ENCODE results near the gene HIP1R.

HIP1R gene

DNA sequence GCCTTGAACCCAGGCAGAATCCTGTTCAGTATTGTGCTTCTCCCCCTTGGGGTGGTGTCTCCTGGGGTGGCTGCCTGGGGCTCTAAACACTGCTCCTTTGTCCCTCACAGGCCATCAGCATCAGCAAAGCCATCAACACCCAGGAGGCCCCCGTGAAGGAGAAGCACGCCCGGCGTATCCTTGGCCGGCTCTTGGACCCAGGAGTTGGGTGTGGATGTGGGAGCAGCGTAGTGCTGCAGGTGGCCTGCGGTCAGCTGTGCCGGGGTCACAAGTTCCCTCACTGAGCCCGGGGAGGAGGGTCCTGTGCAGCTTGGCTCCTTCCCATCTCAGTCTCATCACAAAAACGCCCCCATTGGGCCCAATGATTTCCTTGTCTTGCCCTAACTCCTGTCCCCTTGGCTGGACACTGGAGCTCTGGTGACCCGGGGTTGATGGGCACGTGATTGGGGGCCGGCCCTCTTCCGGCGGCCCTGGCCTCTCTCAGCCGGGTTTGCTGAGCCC, 12.7 kb downstream of the HIP1R start:
- DNase-seq: no peak

DNA sequence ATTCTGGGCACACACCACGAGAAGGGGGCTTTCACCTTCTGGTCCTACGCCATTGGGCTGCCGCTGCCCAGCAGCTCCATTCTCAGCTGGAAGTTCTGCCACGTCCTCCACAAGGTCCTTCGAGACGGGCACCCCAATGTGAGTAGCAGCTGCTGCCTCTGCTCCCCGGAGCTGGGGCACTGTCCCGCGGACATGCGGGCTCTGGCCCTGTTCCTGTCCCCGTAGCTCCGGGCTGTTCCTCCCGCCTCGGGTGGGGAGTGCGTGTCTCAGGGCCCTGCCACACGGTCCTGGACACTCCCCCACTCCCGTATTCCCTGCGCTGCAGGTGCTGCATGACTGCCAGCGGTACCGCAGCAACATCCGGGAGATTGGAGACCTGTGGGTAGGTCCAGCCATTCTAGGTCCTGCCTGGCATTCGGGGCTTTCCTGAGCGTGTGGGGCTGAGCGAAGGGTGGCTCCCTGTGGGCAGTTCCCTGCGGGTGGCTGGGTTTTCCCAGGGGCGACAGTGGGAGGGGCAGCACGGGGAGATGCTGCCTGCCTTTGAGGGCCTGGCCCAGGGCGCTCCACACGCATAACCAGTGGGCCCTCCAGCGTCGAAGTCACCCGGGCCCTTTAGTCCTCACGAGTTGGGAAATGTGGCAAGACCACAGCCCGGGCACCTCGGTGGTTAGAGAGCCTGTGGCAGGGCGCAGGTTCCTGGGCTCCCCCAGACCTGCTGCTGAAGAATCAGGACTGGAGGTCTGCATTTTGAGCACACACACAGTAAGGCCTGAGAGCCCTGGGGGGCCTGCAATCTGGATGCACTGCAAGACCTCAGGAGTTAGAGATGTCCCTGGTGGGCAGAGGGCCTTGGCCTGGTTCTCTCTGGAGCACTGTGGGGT, 13.5 kb downstream of the HIP1R start:
- DNase-seq: no peak

DNA sequence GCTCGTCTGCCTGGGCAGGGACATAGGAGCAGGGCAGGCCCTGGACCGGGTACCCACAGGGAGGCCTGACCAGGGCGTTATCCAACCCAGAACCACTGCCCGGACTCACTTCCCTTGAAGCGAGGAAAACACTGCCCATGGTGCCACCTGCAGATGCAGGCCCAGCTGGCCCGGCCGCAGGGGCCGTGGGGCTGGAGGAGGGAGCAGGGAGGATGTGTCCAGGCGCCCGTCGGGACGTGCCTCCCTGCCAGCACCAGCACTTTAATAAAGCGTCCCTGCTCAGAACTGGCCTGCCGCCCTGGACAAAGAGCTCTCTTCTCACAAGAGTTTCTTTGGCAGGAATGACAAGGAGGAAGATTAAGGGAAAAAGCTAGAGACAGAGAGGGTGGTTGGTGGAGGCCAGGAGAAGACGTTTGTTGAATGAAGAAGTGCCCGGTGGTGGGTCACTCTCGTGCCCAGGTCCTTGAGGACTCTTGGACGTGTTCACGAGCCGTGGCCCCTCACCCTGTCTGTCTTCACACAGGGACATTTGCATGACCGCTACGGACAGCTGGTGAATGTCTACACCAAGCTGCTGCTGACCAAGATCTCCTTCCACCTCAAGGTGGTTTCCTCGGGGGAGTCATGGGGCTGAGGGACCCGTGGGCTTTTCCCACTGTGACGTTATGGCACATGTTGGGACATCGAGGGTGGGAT, 14.2 kb downstream of the HIP1R start:
- no peak for DNase-seq

DNA sequence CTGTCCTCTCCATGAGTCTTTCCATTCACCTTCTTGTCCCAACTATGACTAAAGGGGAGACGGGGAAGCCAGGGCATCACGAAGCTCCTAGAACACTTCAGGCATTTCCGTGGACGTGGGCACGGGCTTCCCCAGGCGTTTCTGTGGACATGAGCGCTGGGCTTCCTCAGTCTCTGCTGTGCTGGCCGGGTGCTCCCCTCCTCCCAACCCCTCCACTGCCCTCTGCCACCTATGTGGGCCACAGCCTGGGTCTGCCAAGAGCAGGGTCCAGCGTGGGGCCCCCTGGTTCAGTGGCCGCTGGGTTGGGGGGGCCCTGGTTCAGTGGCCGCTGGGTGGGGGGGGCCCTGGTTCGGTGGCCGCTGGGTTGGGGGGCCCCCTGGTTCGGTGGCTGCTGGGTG, 14.8 kb downstream of the HIP1R start:
- no peak for DNase-seq

DNA sequence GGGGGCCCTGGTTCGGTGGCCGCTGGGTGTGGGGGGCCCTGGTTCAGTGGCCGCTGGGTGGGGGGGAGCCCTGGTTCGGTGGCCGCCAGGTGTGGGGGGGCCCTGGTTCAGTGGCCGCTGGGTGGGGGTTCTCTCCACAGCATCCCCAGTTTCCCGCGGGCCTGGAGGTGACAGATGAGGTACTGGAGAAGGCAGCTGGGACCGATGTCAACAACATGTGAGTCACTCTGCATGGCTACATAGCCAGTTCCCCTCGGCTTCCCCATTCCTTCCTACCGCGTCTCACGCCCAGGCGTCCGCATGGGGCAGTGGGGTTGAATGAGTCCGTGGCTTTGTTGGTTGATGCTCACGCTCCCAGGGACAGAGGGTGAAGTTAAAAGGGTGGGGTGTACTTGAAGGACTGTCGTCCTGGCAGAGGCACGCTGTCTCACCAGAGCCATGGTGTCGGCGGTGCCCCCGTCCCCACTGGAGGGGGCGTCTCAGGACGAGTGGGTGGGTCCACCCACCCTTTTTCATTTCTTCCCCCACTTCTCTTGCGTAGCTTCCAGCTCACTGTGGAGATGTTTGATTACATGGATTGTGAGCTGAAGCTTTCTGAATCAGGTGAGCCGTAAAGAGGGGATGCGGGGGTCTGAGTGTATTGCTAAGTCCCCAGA, 15.6 kb downstream of the HIP1R start:
- no peak for DNase-seq

DNA sequence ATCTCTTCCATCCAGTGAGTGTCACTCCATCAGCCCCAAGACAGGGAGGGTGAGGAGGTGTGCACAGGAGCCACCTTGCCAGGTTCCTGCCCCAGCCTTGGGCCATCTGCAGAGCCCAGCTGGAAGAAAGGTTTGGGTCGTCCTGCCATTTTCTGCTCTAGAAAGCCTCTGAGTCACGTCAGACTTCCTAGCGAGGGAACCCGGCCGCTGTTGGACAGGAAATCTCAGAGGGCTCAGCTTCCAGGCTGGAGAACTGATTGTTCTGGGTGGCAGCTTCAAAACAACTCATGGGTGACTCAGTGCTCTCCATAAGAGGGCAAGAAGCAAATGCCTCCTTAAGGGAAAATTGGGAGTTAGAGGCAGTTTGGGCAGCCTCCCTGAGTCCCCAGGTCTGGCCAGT, 16.6 kb downstream of the HIP1R start:
- DNase-seq: no peak

DNA sequence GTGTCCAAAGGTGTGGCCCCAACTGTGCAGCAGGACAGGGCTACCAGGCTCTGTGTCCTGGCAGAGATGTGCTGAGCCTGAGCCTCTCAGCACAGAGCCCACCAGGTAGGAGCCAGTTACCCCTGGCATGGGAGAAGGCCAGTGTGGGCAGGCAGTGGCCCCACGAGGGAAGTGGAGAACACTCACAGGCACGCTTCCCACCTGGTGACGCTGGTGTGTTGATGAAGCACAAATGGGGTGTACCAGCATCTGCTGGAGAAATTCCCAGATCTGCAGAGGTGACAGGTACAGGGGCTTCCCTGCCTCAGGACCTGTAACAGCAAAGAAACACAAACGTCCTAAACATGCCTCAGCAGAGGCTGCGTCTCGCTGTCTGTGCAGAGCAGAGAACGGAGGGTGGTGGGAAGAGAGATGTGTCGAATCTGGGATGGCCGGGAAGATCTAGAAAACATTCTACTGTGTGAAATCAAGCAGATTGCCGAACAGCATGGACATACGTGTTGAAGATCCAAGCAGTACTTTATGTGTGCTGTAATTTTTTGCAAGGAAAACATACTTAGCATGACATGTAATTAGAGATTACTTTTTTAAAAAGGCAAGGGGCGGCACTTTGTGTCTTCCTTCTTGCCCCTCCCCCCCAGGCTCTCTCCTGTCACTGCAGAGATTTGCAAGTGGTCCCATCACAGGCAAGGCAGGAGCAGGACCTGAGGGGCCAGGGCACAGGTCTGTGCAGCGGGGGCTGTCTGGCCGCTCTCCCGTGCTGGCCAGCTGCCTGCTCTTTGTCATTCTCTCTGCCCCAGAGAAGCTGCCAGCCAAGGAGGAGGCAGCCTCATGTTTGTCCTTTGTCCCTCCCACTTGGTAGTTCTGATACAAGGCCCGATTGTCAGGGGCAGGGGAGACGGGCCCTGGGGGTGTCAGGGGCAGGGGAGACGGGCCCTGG, 17.3 kb downstream of the HIP1R start:
- DNase-seq: no peak

DNA sequence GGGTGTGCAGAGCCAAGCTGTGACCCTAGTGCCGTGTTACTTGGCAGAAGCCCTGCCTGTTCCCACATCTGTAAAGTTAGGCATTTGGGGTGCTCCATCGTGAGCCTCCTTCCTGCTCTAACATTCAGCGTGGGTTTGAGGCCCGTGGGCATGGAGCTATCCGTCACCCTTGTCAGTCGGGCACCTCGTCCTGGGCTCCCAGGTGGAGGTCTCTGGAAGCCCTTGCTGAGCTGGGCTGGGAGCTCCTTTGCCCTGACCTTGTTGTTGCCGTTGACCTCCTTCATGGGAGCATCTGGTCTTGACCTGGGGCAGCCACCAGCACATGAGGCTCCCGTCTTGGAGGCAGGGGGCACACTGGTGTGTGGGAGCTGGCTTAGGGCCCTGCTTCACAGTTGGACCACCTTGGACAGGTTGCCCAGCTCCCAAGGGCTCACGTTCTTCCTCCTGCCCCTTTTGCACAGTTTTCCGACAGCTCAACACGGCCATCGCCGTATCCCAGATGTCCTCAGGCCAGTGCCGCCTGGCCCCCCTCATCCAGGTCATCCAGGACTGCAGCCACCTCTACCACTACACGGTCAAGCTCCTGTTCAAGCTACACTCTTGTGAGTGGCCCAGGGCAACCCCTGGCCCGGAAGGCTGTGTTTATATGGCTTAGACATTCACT, 18.5 kb downstream of the HIP1R start:
- DNase-seq: no peak

DNA sequence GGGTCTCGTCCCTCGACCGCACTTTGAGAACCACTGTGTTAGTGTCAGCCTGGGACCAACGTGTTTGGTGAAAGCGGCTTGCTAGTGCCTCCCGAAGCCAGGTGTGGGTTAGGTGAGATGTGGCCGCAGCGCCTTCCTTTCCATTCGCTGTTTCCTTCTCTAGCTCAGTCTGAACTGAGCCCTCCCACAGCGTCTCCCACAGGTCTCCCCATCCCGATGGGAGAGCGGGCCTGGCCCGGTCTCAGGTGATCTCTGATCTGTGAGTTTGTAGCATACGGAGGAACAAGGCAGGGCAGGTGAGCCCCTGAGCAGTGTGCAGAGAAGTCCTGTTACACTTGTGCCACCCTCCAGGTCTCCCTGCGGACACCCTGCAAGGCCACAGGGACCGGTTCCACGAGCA, 19.3 kb downstream of the HIP1R start:
- DNase-seq: no peak

DNA sequence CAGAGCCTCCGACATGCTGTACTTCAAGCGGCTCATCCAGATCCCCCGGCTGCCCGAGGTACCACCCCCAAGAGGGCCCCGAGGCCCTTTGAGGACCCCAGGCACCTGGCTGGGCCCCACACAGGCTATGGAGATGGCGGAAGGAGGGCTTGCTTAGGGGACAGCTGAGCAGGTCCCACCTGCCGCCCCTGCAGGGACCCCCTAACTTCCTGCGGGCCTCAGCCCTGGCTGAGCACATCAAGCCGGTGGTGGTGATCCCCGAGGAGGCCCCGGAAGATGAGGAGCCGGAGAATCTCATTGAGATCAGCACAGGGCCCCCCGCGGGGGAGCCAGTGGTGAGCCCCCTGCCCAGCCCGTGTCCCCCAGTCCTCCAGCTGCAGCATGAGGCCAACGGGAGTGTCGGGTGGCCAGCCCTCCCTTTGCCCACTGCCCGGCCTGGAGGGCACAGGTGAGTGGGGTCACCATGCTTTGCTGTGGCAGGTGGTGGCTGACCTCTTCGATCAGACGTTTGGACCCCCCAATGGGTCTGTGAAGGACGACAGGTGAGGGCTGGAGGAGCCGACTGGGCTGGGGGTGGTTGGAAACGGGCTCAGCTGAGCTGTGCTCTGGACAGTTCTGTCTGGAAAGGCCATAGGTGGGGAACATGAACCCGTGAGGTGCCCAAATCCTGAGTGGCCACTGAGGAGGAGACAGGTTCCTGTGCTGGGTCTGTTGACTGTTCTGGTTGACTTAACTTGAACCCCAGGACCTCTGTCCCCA, 20.0 kb downstream of the HIP1R start:
- DNase-seq: no peak

DNA sequence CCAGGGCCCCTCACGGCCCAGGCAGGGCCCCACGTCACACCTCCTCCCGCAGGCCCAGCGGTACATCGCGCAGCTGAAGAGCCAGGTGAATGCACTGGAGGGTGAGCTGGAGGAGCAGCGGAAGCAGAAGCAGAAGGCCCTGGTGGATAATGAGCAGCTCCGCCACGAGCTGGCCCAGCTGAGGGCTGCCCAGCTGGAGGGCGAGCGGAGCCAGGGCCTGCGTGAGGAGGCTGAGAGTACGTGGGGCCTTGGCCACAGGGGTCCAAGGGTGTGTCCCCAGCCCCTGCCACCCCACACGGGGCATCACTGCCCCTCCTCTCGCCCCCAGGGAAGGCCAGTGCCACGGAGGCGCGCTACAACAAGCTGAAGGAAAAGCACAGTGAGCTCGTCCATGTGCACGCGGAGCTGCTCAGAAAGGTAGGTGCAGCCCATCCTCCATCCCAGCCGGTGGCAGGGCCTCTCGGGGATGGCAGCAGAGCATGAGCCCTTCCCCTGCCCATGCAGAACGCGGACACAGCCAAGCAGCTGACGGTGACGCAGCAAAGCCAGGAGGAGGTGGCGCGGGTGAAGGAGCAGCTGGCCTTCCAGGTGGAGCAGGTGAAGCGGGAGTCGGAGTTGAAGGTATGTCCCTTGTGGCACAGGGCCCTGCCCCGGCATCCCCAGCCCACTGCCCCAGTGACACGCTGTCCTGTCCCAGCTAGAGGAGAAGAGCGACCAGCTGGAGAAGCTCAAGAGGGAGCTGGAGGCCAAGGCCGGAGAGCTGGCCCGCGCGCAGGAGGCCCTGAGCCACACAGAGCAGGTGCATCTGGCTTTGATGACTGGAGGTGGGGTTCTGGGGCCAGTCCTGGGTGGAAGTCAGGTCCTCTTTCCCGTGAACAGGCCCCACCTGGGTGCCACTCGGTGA, 20.9 kb downstream of the HIP1R start:
- no peak for DNase-seq

DNA sequence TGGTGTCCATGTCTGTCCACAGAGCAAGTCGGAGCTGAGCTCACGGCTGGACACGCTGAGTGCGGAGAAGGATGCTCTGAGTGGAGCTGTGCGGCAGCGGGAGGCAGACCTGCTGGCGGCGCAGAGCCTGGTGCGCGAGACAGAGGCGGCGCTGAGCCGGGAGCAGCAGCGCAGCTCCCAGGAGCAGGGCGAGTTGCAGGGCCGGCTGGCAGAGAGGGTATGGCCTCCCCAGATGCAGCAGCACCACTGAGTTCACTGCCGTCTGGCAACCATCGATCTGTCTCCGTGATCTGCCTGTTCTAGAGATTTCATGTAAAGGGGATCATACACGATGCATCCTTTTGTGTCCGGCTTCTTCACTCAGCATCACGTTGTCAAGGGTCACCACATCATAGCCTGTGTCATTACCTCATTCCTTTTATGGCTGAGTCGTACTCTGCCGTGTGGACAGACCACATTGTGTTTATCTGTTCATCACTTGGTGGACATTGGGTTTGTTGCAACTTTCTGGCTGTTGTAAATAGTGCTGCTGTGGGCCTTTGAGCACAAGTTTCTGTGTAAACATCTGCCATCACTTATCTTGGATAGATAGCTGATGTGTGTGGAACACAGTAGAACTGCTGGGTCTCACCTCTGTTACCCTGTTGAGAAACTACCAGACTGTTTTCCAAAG, 21.9 kb downstream of the HIP1R start:
- DNase-seq: no peak

DNA sequence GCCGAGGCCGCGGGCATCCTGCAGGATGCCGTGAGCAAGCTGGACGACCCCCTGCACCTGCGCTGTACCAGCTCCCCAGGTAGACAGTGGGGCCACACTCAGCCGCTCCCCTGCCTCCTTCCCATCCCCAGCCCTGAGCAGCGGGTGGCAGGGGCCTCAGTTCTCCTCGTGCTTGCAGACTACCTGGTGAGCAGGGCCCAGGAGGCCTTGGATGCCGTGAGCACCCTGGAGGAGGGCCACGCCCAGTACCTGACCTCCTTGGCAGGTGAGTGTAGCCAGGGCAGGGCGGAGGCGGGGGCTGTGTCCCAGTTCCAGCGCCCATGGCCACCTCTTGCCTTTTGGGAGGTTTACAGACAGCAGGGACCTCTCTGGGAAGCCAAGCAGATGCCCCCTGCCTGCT, 22.9 kb downstream of the HIP1R start:
- no peak for DNase-seq

DNA sequence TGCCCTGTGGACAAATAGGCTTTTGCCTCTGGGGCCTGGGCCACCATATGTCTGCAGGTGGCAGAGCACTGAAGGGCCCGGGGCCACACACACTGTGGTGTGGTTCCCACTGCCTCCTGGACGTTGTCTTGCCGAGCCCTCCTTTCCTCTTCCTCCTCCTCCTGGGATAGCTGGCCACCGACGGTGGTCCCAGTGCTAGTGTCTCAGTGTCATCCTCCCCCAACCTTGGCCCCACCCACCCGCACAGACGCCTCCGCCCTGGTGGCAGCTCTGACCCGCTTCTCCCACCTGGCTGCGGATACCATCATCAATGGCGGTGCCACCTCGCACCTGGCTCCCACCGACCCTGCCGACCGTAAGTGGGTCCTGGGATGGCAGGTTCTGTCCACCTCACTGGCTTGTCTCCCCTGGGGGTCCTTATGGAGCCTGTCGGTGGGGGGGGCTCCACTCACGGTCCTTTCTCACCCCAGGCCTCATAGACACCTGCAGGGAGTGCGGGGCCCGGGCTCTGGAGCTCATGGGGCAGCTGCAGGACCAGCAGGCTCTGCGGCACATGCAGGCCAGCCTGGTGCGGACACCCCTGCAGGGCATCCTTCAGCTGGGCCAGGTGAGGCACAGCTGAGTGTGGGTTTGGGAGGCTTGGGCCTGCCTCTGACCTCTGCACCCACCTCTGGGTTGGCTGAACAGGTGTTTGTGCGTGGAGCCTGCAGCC, 23.5 kb downstream of the HIP1R start:
- DNase-seq: no peak

DNA sequence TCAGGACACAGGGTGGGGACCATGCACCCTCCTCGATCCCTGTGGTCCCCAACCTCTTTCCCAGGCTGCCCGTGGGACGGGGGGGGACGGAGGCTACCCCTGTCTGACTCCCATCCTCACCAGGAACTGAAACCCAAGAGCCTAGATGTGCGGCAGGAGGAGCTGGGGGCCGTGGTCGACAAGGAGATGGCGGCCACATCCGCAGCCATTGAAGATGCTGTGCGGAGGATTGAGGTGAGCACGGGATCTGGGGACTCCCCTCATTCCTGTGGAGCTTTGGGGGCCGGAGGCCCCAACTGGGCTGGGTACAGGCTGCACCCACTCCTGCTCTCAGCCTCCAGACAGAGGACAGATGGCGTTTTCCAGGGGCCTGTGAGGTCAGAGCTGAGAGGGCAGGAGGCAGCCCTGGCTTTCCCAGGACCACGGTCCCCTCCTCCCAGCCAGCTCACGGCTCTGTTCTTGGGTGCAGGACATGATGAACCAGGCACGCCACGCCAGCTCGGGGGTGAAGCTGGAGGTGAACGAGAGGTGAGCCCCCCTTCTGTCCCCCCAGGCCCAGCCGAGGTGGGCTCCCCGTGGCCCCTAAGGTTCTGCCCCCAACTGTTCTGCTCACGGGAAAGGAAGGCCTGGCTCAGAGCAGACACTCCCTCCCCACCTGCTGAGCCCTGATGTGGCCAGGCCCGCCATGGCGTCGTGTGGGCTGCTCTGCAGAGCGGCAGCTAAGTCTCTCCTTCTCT, 24.2 kb downstream of the HIP1R start:
- no peak for DNase-seq

DNA sequence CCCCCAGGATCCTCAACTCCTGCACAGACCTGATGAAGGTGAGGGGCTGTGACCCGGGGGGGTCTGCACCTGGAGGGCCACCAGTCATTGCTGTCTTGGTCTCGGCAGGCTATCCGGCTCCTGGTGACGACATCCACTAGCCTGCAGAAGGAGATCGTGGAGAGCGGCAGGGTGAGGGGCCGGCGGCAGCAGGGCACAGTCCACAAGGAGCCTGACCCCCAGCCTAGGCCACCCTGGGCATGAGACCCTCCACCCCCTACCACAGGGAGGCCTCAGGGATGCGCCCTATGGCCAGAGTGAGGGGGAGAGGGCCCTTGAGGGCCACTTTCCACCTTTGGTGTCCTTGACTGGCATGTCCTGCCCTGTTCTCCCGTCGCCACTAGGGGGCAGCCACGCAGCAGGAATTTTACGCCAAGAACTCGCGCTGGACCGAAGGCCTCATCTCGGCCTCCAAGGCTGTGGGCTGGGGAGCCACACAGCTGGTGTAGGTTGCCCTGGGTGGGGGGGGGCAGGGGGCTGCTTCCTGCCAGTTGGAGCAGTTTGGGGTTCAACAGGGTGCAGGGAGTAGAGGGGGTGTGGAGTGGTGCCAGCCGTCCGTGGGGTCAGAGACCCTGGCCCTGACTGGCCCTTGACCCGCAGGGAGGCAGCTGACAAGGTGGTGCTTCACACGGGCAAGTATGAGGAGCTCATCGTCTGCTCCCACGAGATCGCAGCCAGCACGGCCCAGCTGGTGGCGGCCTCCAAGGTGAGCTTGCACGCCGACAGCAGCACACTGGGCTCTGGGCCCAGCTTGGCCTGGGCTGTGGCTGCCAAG, 25.0 kb downstream of the HIP1R start:
- DNase-seq: peak; percentile 78

Measured in CD4-positive, alpha-beta T cell treated with Interleukin-15 for 1 hour (primary cell).